HepG2 (cell line): Measurements from ENCODE around the gene C15orf62. TPM values are rescaled to one million over a fixed set of nuclear protein-coding genes. Genes with fewer than 3 reads are reported as not detected.

Experiments used
- CENPT ChIP-seq: sonication (generic); formaldehyde crosslinking; IDR thresholded peaks from 2 replicates; pipeline ENCODE4 v1.8.0; 2022; ENCODE audit warnings: low read depth, mild to moderate bottlenecking, moderate library complexity, missing genetic modification reagents
- DMTF1 ChIP-seq: sonication (generic); formaldehyde crosslinking; IDR thresholded peaks from 2 replicates; pipeline ENCODE4 v1.4.0; 2020; ENCODE audit warnings: mild to moderate bottlenecking, missing genetic modification reagents
- FOXJ3 ChIP-seq: sonication (generic); formaldehyde crosslinking; IDR thresholded peaks from 2 replicates; pipeline ENCODE4 v1.4.0; 2020; ENCODE audit warnings: missing genetic modification reagents, mild to moderate bottlenecking, borderline replicate concordance
- FOXO1 ChIP-seq: sonication (generic); formaldehyde crosslinking; IDR thresholded peaks from 2 replicates; pipeline ENCODE4 v1.4.0; 2020; ENCODE audit warnings: missing genetic modification reagents
- GMEB2 ChIP-seq: IDR thresholded peaks from 2 replicates; pipeline ENCODE4 v1.6.1; 2016; ENCODE audit warnings: missing biosample characterization, missing genetic modification reagents, low read depth
- HIVEP1 ChIP-seq: sonication (generic); formaldehyde crosslinking; IDR thresholded peaks from 2 replicates; pipeline ENCODE4 v1.4.0; 2020; ENCODE audit warnings: mild to moderate bottlenecking, missing genetic modification reagents
- IKZF1 ChIP-seq: fragments of 450-650 bp; IDR thresholded peaks from 2 replicates; pipeline ENCODE4 v1.7.1; 2016
- PRPF4 ChIP-seq: fragments of 200-400 bp; formaldehyde crosslinking; IDR thresholded peaks from 2 replicates; pipeline ENCODE4 v1.6.1; 2016; ENCODE audit warnings: low read length, low read depth; ENCODE audit not compliant: poor library complexity, severe bottlenecking
- RXRB ChIP-seq: IDR thresholded peaks from 2 replicates; pipeline ENCODE4 v1.6.1; 2016; ENCODE audit warnings: borderline replicate concordance, missing genetic modification reagents, missing compliant biosample characterization
- SAP130 ChIP-seq: IDR thresholded peaks from 2 replicates; pipeline ENCODE4 v1.6.1; 2016; ENCODE audit warnings: low read depth
- TCF7 ChIP-seq: sonication (generic); IDR thresholded peaks from 2 replicates; pipeline ENCODE4 v1.6.1; 2016; ENCODE audit warnings: antibody characterized with exemption, low read depth
- ZKSCAN5 ChIP-seq: sonication (generic); formaldehyde crosslinking; IDR thresholded peaks from 2 replicates; pipeline ENCODE4 v1.5.1; 2020; ENCODE audit warnings: mild to moderate bottlenecking, missing genetic modification reagents
- ZMYM2 ChIP-seq: sonication (generic); formaldehyde crosslinking; IDR thresholded peaks from 2 replicates; pipeline ENCODE4 v1.8.0; 2022; ENCODE audit warnings: mild to moderate bottlenecking, missing genetic modification reagents
- ZNF276 ChIP-seq: sonication (generic); formaldehyde crosslinking; IDR thresholded peaks from 2 replicates; pipeline ENCODE4 v1.4.0; 2020; ENCODE audit warnings: mild to moderate bottlenecking, low read depth, missing genetic modification reagents
- ZNF430 ChIP-seq: sonication (generic); formaldehyde crosslinking; IDR thresholded peaks from 2 replicates; pipeline ENCODE4 v1.9.0; 2021; ENCODE audit warnings: mild to moderate bottlenecking, missing genetic modification reagents
- ZNF614 ChIP-seq: IDR thresholded peaks from 2 replicates; pipeline ENCODE4 v1.6.1; 2018; ENCODE audit warnings: missing biosample characterization, missing genetic modification reagents, inconsistent platforms, borderline replicate concordance
- polyA plus RNA-seq, 8 experiments: library from polyadenylated mRNA; depleted of rRNA in 3 of 8; stranded (reverse) in 7 of 8; unstranded in 1 of 8; fragments of >200 nt; fragmentation: Illumina TruSeq in 4 of 8; extraction: Trizol in 4 of 8; gene quantifications; 2 replicates each; pipeline versions ENCODE4 v1.2.1 to v1.2.3, GENCODE V29; 2011 to 2016; ENCODE audit warnings: low read depth in 4 of 8, missing spikeins in 1 of 8, mixed read lengths in 1 of 8; ENCODE audit not compliant: insufficient read depth in 1 of 8
- total RNA-seq, 5 experiments: library from RNA; depleted of rRNA; stranded (reverse); fragments of >200 nt; fragmentation: Illumina TruSeq; extraction: Trizol; gene quantifications; 2 replicates each; pipeline ENCODE4 v1.2.3, GENCODE V29; 2016; ENCODE audit warnings: low read depth in 1 of 5
- TF ChIP-seq, protein P1 (sequence below): sonication (generic); formaldehyde crosslinking; IDR thresholded peaks from 2 replicates; pipeline ENCODE4 v1.5.1; 2020; ENCODE audit warnings: missing genetic modification reagents, mild to moderate bottlenecking, borderline replicate concordance

C15orf62 gene
- total and polyA plus RNA-seq, 2 of the 13 experiments (the other 11 are each of a cell fraction or from before 2014, with no cell fraction given) = 0.51 to 1.1 TPM

GRCh38 chr15:40793216-40793989 lies 23.6 kb downstream of the C15orf62 start (continued):
- TF ChIP-seq DMTF1 (CRISPR knock-in tag) (no peak), FOXO1 (CRISPR knock-in tag) (peak; percentile 85), CENPT (CRISPR knock-in tag) (no peak), ZNF614 (CRISPR knock-in tag) (peak; percentile 100), PRPF4 (no peak), RXRB (CRISPR knock-in tag) (peak; percentile 95), IKZF1 (no peak), TCF7 (0 out of 2 replicates have a peak, but pooled peaks have one; percentile 6), GMEB2 (CRISPR knock-in tag) (no peak), ZMYM2 (CRISPR knock-in tag) (peak; percentile 77; the same call in 1 of the 2 replicates), ZKSCAN5 (CRISPR knock-in tag) (no peak), SAP130 (CRISPR knock-in tag) (peak; percentile 85), HIVEP1 (CRISPR knock-in tag) (no peak), ZNF276 (CRISPR knock-in tag) (no peak), ZNF430 (no peak), FOXJ3 (CRISPR knock-in tag) (no peak)
- TF ChIP-seq, protein P1, sequence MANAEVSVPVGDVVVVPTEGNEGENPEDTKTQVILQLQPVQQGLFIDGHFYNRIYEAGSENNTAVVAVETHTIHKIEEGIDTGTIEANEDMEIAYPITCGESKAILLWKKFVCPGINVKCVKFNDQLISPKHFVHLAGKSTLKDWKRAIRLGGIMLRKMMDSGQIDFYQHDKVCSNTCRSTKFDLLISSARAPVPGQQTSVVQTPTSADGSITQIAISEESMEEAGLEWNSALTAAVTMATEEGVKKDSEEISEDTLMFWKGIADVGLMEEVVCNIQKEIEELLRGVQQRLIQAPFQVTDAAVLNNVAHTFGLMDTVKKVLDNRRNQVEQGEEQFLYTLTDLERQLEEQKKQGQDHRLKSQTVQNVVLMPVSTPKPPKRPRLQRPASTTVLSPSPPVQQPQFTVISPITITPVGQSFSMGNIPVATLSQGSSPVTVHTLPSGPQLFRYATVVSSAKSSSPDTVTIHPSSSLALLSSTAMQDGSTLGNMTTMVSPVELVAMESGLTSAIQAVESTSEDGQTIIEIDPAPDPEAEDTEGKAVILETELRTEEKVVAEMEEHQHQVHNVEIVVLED = no peak
